ENCODE data around the gene FURIN. TPM values are rescaled to one million over a fixed set of nuclear protein-coding genes. Genes with fewer than 3 reads are reported as not detected.

The FURIN gene
- total RNA-seq, 1 donor from 2014 or later, result 143 TPM

GRCh38 chr15:90913398-90913944 is 45.1 kb downstream of the FURIN start:
- H3K36me3 Mint-ChIP-seq (ENCODE audit: low read depth, unreplicated experiment), result peaks cover 44% of the 10 kb centered on the region
- no peaks in the 10 kb centered on the region for H3K9me3 Mint-ChIP-seq (ENCODE audit: unreplicated experiment)
- peaks cover 5% of the 10 kb centered on the region for H3K27me3 Mint-ChIP-seq (ENCODE audit: unreplicated experiment)
- no peak for TF ChIP-seq CTCF (IDR thresholded peaks at IDR 0.05; ENCODE audit: unreplicated experiment)
- no peaks in the 10 kb centered on the region for H3K4me1 Mint-ChIP-seq (ENCODE audit: unreplicated experiment)
- no peak for DNase-seq (ENCODE audit: low spot score)
- no peak overlapping the region for H3K4me3 Mint-ChIP-seq (ENCODE audit: unreplicated experiment)
- H3K27ac Mint-ChIP-seq (ENCODE audit: unreplicated experiment), result peak overlapping the region; percentile 48

GRCh38 chr15:90914305-90915080 is 46.1 kb downstream of the FURIN start:
- no peak overlapping the region for H3K27ac Mint-ChIP-seq (ENCODE audit: unreplicated experiment)
- H3K27me3 Mint-ChIP-seq (ENCODE audit: unreplicated experiment), result peaks cover 6% of the 10 kb centered on the region
- TF ChIP-seq CTCF (IDR thresholded peaks at IDR 0.05; ENCODE audit: unreplicated experiment), result no peak
- no peaks in the 10 kb centered on the region for H3K9me3 Mint-ChIP-seq (ENCODE audit: unreplicated experiment)
- DNase-seq (ENCODE audit: low spot score), result no peak
- H3K4me1 Mint-ChIP-seq (ENCODE audit: unreplicated experiment), result no peaks in the 10 kb centered on the region
- no peak overlapping the region for H3K4me3 Mint-ChIP-seq (ENCODE audit: unreplicated experiment)
- H3K36me3 Mint-ChIP-seq (ENCODE audit: low read depth, unreplicated experiment), result peaks cover 48% of the 10 kb centered on the region

- Mint-ChIP-seq H3K27ac (ENCODE audit: unreplicated experiment) (no peak overlapping the region), H3K36me3 (ENCODE audit: low read depth, unreplicated experiment) (peaks cover 56% of the 10 kb centered on the region), H3K9me3 (ENCODE audit: unreplicated experiment) (no peaks in the 10 kb centered on the region), H3K4me3 (ENCODE audit: unreplicated experiment) (peak overlapping the region; percentile 25), H3K27me3 (ENCODE audit: unreplicated experiment) (peaks cover 9% of the 10 kb centered on the region), H3K4me1 (ENCODE audit: unreplicated experiment) (no peaks in the 10 kb centered on the region)
- DNase-seq (ENCODE audit: low spot score), result no peak
- TF ChIP-seq CTCF (IDR thresholded peaks at IDR 0.05; ENCODE audit: unreplicated experiment), result no peak
These were observed 46.9 kb downstream of the FURIN start for GRCh38 chr15:90915216-90915807.

- no peak for DNase-seq (ENCODE audit: low spot score)
- peaks cover 9% of the 10 kb centered on the region for H3K27me3 Mint-ChIP-seq (ENCODE audit: unreplicated experiment)
- H3K9me3 Mint-ChIP-seq (ENCODE audit: unreplicated experiment), result no peaks in the 10 kb centered on the region
- H3K27ac Mint-ChIP-seq (ENCODE audit: unreplicated experiment), result no peak overlapping the region
- H3K36me3 Mint-ChIP-seq (ENCODE audit: low read depth, unreplicated experiment), result peaks cover 59% of the 10 kb centered on the region
- H3K4me3 Mint-ChIP-seq (ENCODE audit: unreplicated experiment), result peak overlapping the region; percentile 25
- TF ChIP-seq CTCF (IDR thresholded peaks at IDR 0.05; ENCODE audit: unreplicated experiment), result no peak
- no peaks in the 10 kb centered on the region for H3K4me1 Mint-ChIP-seq (ENCODE audit: unreplicated experiment)
These were observed 47.5 kb downstream of the FURIN start for GRCh38 chr15:90915808-90916440.
